ENCODE measurements around the gene PSD.

Gene PSD

DNA sequence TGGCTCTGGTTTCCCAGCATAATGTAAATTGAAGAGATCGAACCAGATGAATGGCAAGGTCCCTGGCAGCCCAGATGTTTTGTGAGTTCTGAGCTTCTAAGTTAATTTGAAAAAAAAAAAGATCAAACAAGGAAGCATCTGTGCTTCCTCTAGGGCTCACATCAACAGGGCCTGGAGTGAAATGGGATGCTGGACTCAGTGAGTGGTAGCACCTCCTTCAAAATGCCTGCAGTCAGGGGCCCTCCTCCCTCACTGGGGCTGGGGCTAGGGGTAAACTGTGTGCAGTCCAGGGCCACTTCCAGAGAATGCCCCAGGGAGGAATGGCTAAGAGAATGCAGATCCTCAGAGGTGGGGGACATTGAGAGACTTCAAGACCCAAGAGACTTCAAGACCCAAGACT lies 19.8 kb upstream of the PSD start:
- DNase-seq: no peak

- DNase-seq: no peak
Observed at GRCh38 chr10:102437515-102437914, 18.9 kb upstream of the PSD start.

DNA sequence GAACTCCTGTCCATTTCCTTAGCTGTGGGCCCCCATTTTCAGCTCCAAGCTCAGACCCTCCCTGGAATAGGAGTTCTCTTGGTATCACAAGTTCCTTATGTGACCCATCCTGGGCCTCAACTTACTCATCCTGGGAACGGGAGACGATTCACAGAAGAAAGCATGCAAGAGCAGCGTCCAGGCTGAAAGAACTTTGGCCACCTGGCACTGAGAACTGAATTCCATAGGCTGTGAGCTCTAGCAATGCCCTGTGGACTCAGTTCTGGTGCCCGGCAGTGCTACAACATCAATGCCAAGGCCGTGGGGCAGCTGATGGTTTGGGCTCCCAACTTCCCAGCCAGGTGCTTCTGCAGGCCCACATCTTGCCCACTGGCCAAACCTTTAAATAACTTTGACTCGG lies 17.7 kb upstream of the PSD start:
- no peak for DNase-seq

- DNase-seq: no peak
Observed at GRCh38 chr10:102435529-102436233, 17.1 kb upstream of the PSD start.

DNA sequence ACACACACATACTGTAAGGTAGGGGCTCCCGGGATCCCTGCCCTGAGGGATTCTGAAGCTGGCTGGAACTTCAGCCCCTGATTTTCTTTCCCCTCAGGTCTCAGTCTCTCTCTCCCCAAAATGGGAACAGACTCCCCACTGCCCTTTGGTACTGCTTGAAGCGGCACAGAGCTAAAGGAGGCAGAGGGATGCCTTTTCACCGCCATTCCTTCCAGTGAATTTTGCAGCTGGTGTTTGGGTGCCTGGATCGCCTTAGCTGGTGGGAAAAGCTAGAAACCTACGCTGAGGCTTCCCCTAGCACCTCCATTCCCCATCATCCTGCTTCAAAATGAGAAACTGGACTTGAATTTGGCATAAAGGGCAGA lies 16.5 kb upstream of the PSD start:
- DNase-seq: no peak

- DNase-seq: no peak
Observed at GRCh38 chr10:102434394-102435132, 16.0 kb upstream of the PSD start.

DNA sequence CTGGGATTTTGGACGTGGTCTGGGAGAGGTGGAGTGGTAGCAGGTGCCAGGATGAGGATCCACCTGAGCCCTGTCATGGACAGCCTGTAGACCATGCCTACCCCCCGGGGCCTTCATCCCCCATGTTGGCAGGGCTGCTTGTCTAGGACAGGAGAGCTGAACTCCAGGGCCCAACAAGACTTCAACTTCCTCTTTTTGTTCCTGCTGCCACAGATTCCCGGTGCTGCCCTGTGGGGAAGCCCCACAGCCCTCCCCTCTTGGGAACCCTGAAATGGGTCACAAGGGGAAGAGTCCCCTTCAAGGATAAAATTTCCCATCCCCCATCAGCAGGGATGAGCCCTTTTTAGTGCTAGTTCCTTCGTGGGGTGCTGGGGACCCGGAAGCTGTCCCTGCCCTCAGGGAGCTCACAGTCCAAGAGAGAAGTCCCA lies 15.0 kb upstream of the PSD start:
- no peak for DNase-seq

DNA sequence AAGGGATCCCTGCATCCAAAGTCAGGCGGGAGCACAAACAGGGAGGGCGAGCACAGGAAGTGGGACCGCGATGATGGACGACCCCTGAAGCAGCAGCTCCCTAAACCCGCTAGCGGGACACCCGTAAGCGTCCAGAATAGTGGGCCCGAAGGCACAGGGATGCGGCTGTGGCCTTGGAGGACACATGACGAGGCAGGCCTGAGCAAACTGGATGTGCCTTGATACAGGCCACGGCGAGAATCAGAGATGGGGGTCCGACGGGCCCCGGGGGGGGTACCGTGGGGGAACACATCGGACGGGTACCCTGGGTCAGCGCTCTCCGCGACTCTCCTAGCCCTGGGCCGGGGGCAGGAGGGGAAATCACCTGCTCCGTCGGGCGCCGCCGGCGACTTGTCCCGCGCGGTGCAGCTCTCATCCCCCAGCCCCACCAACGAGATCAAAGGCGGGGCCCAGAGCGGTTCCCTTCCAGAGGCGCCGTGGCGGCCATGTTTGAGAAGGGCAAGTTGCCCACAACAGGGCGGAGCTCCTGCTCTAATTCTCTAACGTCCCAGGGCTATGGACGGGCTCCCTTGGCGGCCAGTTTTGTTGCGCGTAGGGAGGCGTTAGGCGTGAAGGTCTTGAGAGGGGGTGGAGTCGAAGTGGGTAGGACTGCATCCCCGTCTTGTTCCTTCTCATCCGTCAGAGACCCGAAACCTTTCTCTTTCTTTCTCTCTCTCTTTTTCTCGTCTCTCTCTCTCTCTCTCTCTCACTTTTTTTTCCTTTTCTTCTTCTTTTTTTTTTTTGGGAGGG lies 13.8 kb upstream of the PSD start, which contains the start of gene CUEDC2:
CUEDC2 (minus strand) TSS at position 413 of the 789 bp plus-strand sequence. CDS start 7,386 bp downstream, outside the sequence.
- DNase-seq: peak; percentile 99

DNA sequence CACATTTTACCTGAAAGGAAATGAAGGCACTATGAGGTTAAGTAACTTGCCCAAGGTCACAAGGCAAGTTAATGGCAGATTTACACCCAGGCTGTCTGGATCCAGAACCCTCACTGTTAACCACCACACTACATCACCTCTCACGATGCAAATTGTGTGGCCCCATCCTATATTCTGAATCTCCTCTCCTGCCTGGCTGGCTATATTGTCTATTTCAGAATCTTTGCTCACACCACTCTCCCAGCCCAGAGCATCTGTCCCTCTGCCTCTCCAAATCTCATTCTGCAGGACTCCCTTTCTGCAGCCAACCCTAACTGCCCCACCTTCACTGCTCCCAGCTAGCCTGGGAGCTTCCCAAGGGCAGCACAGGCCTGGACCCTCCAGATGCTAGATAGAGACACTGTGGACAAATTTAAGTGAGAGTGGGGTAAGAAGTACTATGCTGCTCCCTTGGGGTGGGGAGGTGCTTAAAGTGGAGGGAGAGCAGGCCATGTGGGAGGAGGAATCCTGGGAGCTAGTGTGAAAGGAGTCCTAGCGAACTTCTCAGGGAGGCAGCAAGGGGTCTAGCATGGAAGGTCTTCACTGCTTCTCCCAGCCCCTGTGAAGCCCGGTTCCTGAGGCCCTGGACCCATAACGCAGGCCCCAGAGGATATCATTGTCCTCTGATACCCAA lies 13.0 kb upstream of the PSD start:
- no peak for DNase-seq

- no peak for DNase-seq
Observed at GRCh38 chr10:102429468-102429867, 10.9 kb upstream of the PSD start.

DNA sequence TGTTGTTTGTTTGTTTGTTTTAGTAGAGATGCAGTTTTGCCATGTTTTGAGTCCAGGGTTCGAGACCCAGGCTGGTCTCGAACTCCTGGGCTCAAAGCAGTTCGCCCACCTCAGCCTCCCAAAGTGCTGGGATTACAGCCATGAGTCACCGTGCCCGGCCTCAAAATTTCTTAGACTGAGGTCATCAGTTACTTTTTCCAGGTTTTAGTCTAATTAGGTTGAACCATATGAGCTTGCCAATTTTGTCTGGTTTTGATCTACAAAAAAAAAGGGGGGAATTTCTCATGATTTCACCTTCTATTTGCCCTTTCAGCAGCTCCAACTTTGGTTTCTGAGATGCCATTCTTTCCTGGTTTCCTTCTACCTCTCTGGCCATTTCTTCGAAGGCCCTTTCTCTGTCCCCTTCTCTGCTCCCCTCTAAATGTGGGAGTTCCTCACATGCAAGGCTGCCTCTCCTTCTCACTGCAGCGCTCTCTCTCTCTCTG lies 8.3 kb upstream of the PSD start:
- DNase-seq: no peak

DNA sequence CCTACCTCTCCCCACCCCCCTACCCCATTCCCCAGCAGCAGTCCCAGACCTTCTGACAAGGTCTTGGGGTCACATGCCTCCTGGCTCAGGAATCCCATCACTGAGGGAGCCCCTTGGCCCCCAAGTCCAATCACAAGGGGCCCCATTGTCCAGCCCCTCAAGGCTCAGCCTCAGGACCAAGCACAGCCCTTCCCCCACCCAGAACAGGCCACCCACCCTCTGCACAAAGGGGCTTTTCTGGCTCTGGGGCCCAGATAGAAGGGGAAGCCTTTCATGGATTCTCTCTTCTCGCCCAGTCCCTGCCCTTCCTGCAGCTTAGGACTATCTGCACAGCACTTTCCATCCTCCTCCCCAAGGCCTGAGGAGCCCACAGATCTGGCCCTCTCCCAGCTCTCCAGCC lies 6.9 kb upstream of the PSD start:
- no peak for DNase-seq

DNA sequence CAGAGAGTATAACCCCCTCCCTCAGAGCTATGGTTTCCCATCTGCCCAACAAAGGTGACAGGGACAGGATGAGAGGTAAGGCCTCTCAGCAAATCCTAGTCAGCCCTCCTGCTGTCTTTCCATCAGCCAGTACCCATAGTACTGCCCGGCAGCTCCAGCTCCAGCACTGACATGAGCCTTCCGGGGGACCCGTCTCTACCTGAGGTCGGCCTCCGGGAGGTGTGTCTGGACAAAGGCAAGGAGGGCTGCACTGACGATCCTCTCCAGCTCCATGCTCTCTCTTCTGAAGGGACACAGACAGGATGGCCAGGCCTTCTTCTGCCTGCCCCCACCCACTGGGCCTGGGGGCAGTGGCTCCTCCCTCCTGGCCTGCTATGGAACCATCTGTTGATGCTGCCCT lies 6.3 kb upstream of the PSD start:
- no peak for DNase-seq

GRCh38 chr10:102424145-102424544 lies 5.6 kb upstream of the PSD start:
- DNase-seq: no peak

DNA sequence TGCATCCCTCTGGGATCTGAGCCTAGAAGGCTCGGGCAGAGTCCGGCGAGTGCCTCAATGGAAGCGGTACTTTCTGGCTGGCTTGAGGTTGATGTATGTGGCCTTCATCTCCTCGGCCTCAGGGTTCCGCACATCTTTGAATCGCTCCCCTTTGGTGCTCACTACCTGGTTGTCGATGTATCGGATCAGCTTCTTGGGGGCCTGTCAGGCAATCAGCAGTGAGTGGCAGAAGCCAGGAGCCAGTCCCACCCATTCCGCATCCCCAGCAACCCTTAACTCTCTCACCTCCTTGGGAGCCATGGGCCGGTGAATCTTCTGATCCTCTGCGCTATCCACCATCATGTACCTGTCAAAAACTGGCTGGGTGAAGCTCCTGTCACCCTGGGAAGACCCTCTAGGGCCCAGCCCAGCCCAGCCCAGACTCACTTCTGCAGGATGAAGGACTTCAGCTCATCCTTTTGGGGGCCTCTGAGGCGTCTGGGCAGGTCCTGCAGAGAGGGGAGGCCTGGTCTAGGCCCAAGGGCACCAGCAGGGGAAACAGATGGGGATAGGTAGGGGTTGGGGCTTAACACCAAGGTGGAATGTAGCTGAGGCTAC lies 4.9 kb upstream of the PSD start:
- no peak for DNase-seq

- DNase-seq: peak; percentile 82
Observed at GRCh38 chr10:102422545-102423129, 4.1 kb upstream of the PSD start.

DNA sequence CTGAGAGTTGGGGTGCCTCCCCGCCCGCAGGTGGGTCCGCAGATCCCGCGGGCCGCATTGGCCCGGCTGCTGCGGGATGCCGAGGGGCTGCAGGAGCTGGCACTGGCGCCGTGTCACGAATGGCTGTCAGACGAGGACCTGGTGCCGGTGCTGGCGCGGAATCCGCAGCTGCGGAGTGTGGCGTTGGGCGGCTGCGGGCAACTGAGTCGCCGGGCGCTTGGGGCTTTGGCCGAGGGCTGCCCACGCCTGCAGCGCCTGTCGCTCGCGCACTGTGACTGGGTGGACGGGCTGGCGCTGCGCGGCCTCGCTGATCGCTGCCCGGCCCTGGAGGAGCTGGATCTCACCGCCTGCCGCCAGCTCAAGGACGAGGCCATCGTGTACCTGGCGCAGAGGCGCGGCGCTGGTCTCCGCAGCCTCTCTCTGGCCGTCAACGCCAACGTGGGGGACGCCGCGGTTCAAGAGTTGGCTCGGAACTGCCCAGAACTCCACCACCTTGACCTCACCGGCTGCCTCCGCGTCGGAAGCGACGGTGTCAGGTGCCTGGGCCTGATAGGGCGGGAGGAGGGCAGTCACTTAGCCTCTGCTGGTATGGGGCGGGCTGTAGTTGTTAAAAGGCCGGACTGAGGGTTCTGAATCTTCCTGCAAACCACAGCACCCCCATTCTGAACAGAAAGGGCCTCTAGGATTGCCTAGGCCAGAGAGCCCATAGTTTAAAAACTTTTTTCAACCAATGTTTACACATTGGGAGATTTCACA lies 3.4 kb upstream of the PSD start:
- no peak for DNase-seq

DNA sequence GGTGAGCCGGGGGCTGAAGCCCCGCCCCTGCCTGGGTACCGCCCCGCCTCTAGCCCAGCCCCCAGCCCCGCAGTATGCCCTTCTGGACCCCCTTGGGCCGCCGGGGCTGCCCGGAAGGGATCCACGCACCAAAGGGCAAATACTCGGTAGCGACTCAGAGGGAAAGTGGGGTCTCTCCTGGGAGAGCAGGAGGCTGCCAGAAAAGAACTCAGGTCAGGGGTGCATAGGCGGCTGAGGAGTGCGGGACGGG lies 2.8 kb upstream of the PSD start:
- no peak for DNase-seq

- DNase-seq: peak; percentile 100
Observed at GRCh38 chr10:102420714-102421506, 2.3 kb upstream of the PSD start, which contains the start of gene FBXL15. Gene FBXL15 (plus strand): TSS chr10:102420836. CDS start chr10:102421130, 294 bp downstream.

DNA sequence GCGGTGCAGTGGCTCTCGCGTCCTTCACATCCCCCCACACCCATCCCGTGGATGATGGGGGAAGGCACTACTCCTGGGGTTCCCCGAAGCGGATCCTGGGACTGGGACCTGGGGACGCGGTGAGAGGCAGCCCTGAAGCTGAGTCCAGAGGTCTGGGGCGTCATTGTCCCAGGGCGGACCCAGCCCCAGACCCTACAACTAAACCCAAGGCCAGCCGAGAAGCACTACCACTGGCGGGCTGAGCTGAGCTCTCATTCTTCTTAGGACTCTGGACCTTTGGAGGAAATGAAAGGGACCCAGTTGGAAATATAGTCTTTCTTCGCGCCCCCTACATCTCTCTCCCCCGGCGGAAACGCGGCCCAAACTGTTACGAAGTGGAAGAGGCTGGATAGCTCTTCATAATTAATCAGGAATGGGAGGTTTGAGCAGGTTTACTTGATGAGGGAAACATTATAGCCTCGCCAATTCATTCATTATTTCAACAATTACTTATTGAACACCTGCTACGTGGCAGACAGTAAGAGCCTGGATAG lies 1.7 kb upstream of the PSD start:
- DNase-seq: no peak
